Naive B cell (primary cell): ENCODE data around the gene AP2A2. TPM values are rescaled to one million over a fixed set of nuclear protein-coding genes. Genes with fewer than 3 reads are reported as not detected.

Source experiments
- ATAC-seq, 2 donors: fragments of 150-1000 bp; cut with Tn5 transposase; 2 replicates each; pipeline ENCODE4 v1.10.0; 2021; ENCODE audit warnings: low read depth in 2 of 2, mild to moderate bottlenecking in 2 of 2, moderate library complexity in 2 of 2
- DNase-seq: peaks from one replicate; pipeline ENCODE4 v3.0.0; 2022
- H3K27ac Mint-ChIP-seq, 6 donors: one replicate each; pipeline ENCODE4 v1.8.0; 2020 to 2022; ENCODE audit warnings: mild to moderate bottlenecking in 6 of 6, mixed read lengths in 6 of 6, moderate library complexity in 5 of 6, inconsistent platforms in 2 of 6
- H3K27me3 Mint-ChIP-seq, 3 donors: one replicate each; pipeline ENCODE4 v1.8.0; 2021 to 2022; ENCODE audit warnings: mixed read lengths in 3 of 3, mild to moderate bottlenecking in 1 of 3
- H3K36me3 Mint-ChIP-seq, 2 donors: one replicate each; pipeline ENCODE4 v1.8.0; 2020 to 2022; ENCODE audit warnings: mixed read lengths in 2 of 2, inconsistent platforms in 1 of 2, mild to moderate bottlenecking in 1 of 2
- H3K4me1 Mint-ChIP-seq, 3 donors: one replicate each; pipeline ENCODE4 v1.8.0; 2020 to 2022; ENCODE audit warnings: mixed read lengths in 3 of 3, inconsistent platforms in 1 of 3, mild to moderate bottlenecking in 1 of 3, moderate library complexity in 1 of 3
- H3K4me3 Mint-ChIP-seq, 8 donors: one replicate each; pipeline ENCODE4 v1.8.0; 2020 to 2022; ENCODE audit warnings: mild to moderate bottlenecking in 8 of 8, mixed read lengths in 8 of 8, moderate library complexity in 8 of 8, inconsistent platforms in 2 of 8
- H3K9me3 Mint-ChIP-seq, 7 donors: one replicate each; pipeline ENCODE4 v1.8.0; 2020 to 2022; ENCODE audit warnings: mixed read lengths in 7 of 7, mild to moderate bottlenecking in 5 of 7, inconsistent platforms in 2 of 7, moderate library complexity in 1 of 7
- polyA plus RNA-seq, 6 donors: library from polyadenylated mRNA; unstranded; fragments of 300-500 nt; fragmentation: Illumina TruSeq; gene quantifications; one replicate each; pipeline ENCODE4 v1.2.3, GENCODE V29; 2021; ENCODE audit warnings: low read depth in 6 of 6

AP2A2 gene
- polyA plus RNA-seq, 6 donors from 2014 or later, result 3.3 to 9.2 (median 4.7) TPM

GRCh38 chr11:1052133-1053011 is 126.7 kb downstream of the AP2A2 start:
- Mint-ChIP-seq H3K4me1 (peaks cover 0 to 5% (median 3%) of the 10 kb centered on the region in 3 donors), H3K27me3 (peaks cover 11 to 37% (median 12%) of the 10 kb centered on the region in 3 donors), H3K9me3 (no peaks in the 10 kb centered on the region), H3K36me3 (no peaks in the 10 kb centered on the region), H3K27ac (no peak overlapping the region), H3K4me3 (no peak overlapping the region)
- ATAC-seq (no peak), DNase-seq (no peak)

GRCh38 chr11:1053121-1053901 is 127.6 kb downstream of the AP2A2 start:
- Mint-ChIP-seq H3K27me3 (peaks cover 9 to 38% (median 11%) of the 10 kb centered on the region in 3 donors), H3K4me1 (peaks cover 0 to 5% (median 3%) of the 10 kb centered on the region in 3 donors), H3K36me3 (no peaks in the 10 kb centered on the region), H3K4me3 (no peak overlapping the region), H3K27ac (no peak overlapping the region), H3K9me3 (no peaks in the 10 kb centered on the region)
- no peak for ATAC-seq
- DNase-seq, result no peak

- Mint-ChIP-seq H3K36me3 (no peaks in the 10 kb centered on the region), H3K27me3 (peaks cover 7 to 31% (median 7%) of the 10 kb centered on the region in 3 donors), H3K4me3 (no peak overlapping the region), H3K27ac (no peak overlapping the region), H3K9me3 (no peaks in the 10 kb centered on the region), H3K4me1 (peaks cover 0 to 5% (median 3%) of the 10 kb centered on the region in 3 donors)
- no peak for DNase-seq
- ATAC-seq, result no peak
Measured at GRCh38 chr11:1054143-1055108, 128.8 kb downstream of the AP2A2 start.

- Mint-ChIP-seq H3K27ac (no peak overlapping the region), H3K27me3 (peaks cover 8 to 32% (median 11%) of the 10 kb centered on the region in 3 donors), H3K4me3 (no peak overlapping the region), H3K4me1 (peaks cover 0 to 5% (median 2%) of the 10 kb centered on the region in 3 donors), H3K36me3 (no peaks in the 10 kb centered on the region), H3K9me3 (no peaks in the 10 kb centered on the region)
- DNase-seq (no peak), ATAC-seq (no peak)
Measured at GRCh38 chr11:1055109-1055703, 129.5 kb downstream of the AP2A2 start.

- DNase-seq, result no peak
- Mint-ChIP-seq H3K27ac (no peak overlapping the region), H3K27me3 (peaks cover 16 to 23% (median 17%) of the 10 kb centered on the region in 3 donors)
Measured at GRCh38 chr11:1055990-1056771, 130.5 kb downstream of the AP2A2 start.

GRCh38 chr11:1057806-1058205 is 132.1 kb downstream of the AP2A2 start:
- no peak for DNase-seq
- peaks cover 23 to 30% (median 29%) of the 10 kb centered on the region in 3 donors for H3K27me3 Mint-ChIP-seq
- H3K27ac Mint-ChIP-seq, result peak overlapping the region in 1 of 6 donors; percentile 80
- H3K36me3 Mint-ChIP-seq, result peaks cover 5 to 9% of the 10 kb centered on the region in 2 donors
- H3K4me1 Mint-ChIP-seq, result no peaks in the 10 kb centered on the region
- ATAC-seq, result no peak
- H3K9me3 Mint-ChIP-seq, result peaks cover under 1 to 12% (median 4%) of the 10 kb centered on the region in 7 donors
- no peak overlapping the region for H3K4me3 Mint-ChIP-seq

More at GRCh38 chr11:1055990-1056771, 130.5 kb downstream of the AP2A2 start:
- Mint-ChIP-seq H3K4me3 (no peak overlapping the region), H3K36me3 (no peaks in the 10 kb centered on the region), H3K9me3 (no peaks in the 10 kb centered on the region), H3K4me1 (peaks cover 0 to under 1% (median 0%) of the 10 kb centered on the region in 3 donors)
- ATAC-seq, result no peak

GRCh38 chr11:1059759-1060158 is 134.1 kb downstream of the AP2A2 start:
- Mint-ChIP-seq H3K27ac (no peak overlapping the region), H3K27me3 (peaks cover 34 to 42% (median 42%) of the 10 kb centered on the region in 3 donors), H3K9me3 (peaks cover 1 to 12% (median 4%) of the 10 kb centered on the region in 7 donors), H3K36me3 (peaks cover 5 to 9% of the 10 kb centered on the region in 2 donors), H3K4me3 (no peak overlapping the region), H3K4me1 (peaks cover 0 to 5% (median 0%) of the 10 kb centered on the region in 3 donors)
- DNase-seq (no peak), ATAC-seq (no peak)

- Mint-ChIP-seq H3K4me1 (peaks cover 0 to 5% (median 0%) of the 10 kb centered on the region in 3 donors), H3K36me3 (peaks cover 5 to 9% of the 10 kb centered on the region in 2 donors), H3K27ac (no peak overlapping the region), H3K9me3 (peaks cover 1 to 12% (median 4%) of the 10 kb centered on the region in 7 donors), H3K27me3 (peaks cover 34 to 43% (median 42%) of the 10 kb centered on the region in 3 donors), H3K4me3 (no peak overlapping the region)
- no peak for ATAC-seq
- DNase-seq, result no peak
Measured at GRCh38 chr11:1060410-1060809, 134.7 kb downstream of the AP2A2 start.

GRCh38 chr11:1060852-1061616 is 135.4 kb downstream of the AP2A2 start:
- Mint-ChIP-seq H3K4me1 (peaks cover 0 to 5% (median 0%) of the 10 kb centered on the region in 3 donors), H3K9me3 (peaks cover 2 to 18% (median 5%) of the 10 kb centered on the region in 7 donors), H3K36me3 (peaks cover 5 to 9% of the 10 kb centered on the region in 2 donors), H3K27me3 (peaks cover 37 to 49% (median 47%) of the 10 kb centered on the region in 3 donors), H3K27ac (no peak overlapping the region), H3K4me3 (no peak overlapping the region)
- no peak for DNase-seq
- no peak for ATAC-seq
